Measurements from ENCODE around the gene ATP6V0A4. TPM values are rescaled to one million over a fixed set of nuclear protein-coding genes. Genes with fewer than 3 reads are reported as not detected.

Gene ATP6V0A4
- total RNA-seq, 2 donors from 2014 or later = 0.29 to 0.44 TPM

- WGBS, 2 experiments (ENCODE audit: insufficient coverage in 1 of 2, insufficient read length in 1 of 2) = 67 to 68% methylated on average over 9 to 10 of the region's 10 CpGs
- Mint-ChIP-seq H3K36me3 (ENCODE audit: low read depth) (no peaks in the 10 kb centered on the region), H3K27me3 (ENCODE audit: insufficient read depth) (no peaks in the 10 kb centered on the region), H3K9me3 (peaks cover 11% of the 10 kb centered on the region), H3K4me1 (peaks cover 3% of the 10 kb centered on the region), H3K27ac (no peak overlapping the region), H3K4me3 (no peak overlapping the region)
- no peaks in the 10 kb centered on the region for H3K27me3 ChIP-seq (ENCODE audit: control insufficient read depth, insufficient read depth, low read length, poor library complexity, severe bottlenecking)
- TF ChIP-seq CTCF (conservative IDR thresholded peaks at IDR 0.05) = no peak
- H3K27ac ChIP-seq (ENCODE audit: low read depth, low read length) = no peak overlapping the region
- H3K4me3 ChIP-seq (ENCODE audit: low read length) = no peak overlapping the region
- no peaks in the 10 kb centered on the region for H3K9me3 ChIP-seq (ENCODE audit: control insufficient read depth, low read length)
- H3K9ac ChIP-seq (ENCODE audit: extremely low read depth, low read length, poor library complexity, severe bottlenecking) = no peak overlapping the region
- no peak for DNase-seq
- no peaks in the 10 kb centered on the region for H3K36me3 ChIP-seq (ENCODE audit: control insufficient read depth, insufficient read depth, low read length)
- H3K4me1 ChIP-seq (ENCODE audit: control insufficient read depth, insufficient read depth, low read length) = no peaks in the 10 kb centered on the region
Measured at GRCh38 chr7:138785587-138786437, 12.2 kb downstream of the ATP6V0A4 start.

GRCh38 chr7:138784692-138785091, 13.3 kb downstream of the ATP6V0A4 start:
- H3K4me1 ChIP-seq (ENCODE audit: control insufficient read depth, insufficient read depth, low read length) = no peaks in the 10 kb centered on the region
- no peak for TF ChIP-seq CTCF (conservative IDR thresholded peaks at IDR 0.05)
- Mint-ChIP-seq H3K4me1 (peaks cover 3% of the 10 kb centered on the region), H3K4me3 (no peak overlapping the region), H3K36me3 (ENCODE audit: low read depth) (no peaks in the 10 kb centered on the region), H3K27ac (no peak overlapping the region), H3K27me3 (ENCODE audit: insufficient read depth) (no peaks in the 10 kb centered on the region), H3K9me3 (peaks cover 11% of the 10 kb centered on the region)
- H3K9me3 ChIP-seq (ENCODE audit: control insufficient read depth, low read length) = no peaks in the 10 kb centered on the region
- H3K36me3 ChIP-seq (ENCODE audit: control insufficient read depth, insufficient read depth, low read length) = no peaks in the 10 kb centered on the region
- H3K27ac ChIP-seq (ENCODE audit: low read depth, low read length) = no peak overlapping the region
- no peak overlapping the region for H3K9ac ChIP-seq (ENCODE audit: extremely low read depth, low read length, poor library complexity, severe bottlenecking)
- no peaks in the 10 kb centered on the region for H3K27me3 ChIP-seq (ENCODE audit: control insufficient read depth, insufficient read depth, low read length, poor library complexity, severe bottlenecking)
- no peak overlapping the region for H3K4me3 ChIP-seq (ENCODE audit: low read length)
- DNase-seq = no peak
- 50 to 72% methylated on average over 2 to 4 of the region's 4 CpGs for WGBS, 2 experiments (ENCODE audit: insufficient coverage in 1 of 2, insufficient read length in 1 of 2)

GRCh38 chr7:138781004-138781403, 17.0 kb downstream of the ATP6V0A4 start:
- Mint-ChIP-seq H3K4me1 (peaks cover 2% of the 10 kb centered on the region), H3K27ac (no peak overlapping the region), H3K27me3 (ENCODE audit: insufficient read depth) (no peaks in the 10 kb centered on the region), H3K9me3 (no peaks in the 10 kb centered on the region), H3K36me3 (ENCODE audit: low read depth) (no peaks in the 10 kb centered on the region), H3K4me3 (no peak overlapping the region)
- Histone ChIP-seq H3K4me3 (ENCODE audit: low read length) (no peak overlapping the region), H3K9ac (ENCODE audit: extremely low read depth, low read length, poor library complexity, severe bottlenecking) (no peak overlapping the region), H3K36me3 (ENCODE audit: control insufficient read depth, insufficient read depth, low read length) (no peaks in the 10 kb centered on the region), H3K27me3 (ENCODE audit: control insufficient read depth, insufficient read depth, low read length, poor library complexity, severe bottlenecking) (no peaks in the 10 kb centered on the region), H3K27ac (ENCODE audit: low read depth, low read length) (no peak overlapping the region), H3K4me1 (ENCODE audit: control insufficient read depth, insufficient read depth, low read length) (no peaks in the 10 kb centered on the region), H3K9me3 (ENCODE audit: control insufficient read depth, low read length) (no peaks in the 10 kb centered on the region)
- no peak for TF ChIP-seq CTCF (conservative IDR thresholded peaks at IDR 0.05)
- 89% methylated on average over 1 to 2 of the region's 2 CpGs for WGBS, 2 experiments (ENCODE audit: insufficient coverage in 1 of 2, insufficient read length in 1 of 2)
- no peak for DNase-seq
